Activated T-helper 1 cell treated with anti-CD3 and anti-CD28 coated beads, Interleukin-12 subunit alpha, Interleukin-12 subunit beta, Interleukin-2, Interleukin-4 antibody, amounts not matched to agents 30 ng/mL and 10 ng/mL and 1 ng/mL, durations not matched to agents 14 hours and 24 hours and 36 hours (primary cell): ENCODE measurements around the gene TXNRD2. TPM values are rescaled to one million over a fixed set of nuclear protein-coding genes. Genes with fewer than 3 reads are reported as not detected.
"Not testable (repeated sequence)": the region's sequence is repeated elsewhere in the genome, so short reads cannot be mapped to it uniquely, and the experiment has no call there.

Source experiments
- DNase-seq: peaks from one replicate; pipeline ENCODE4 v3.0.0; 2021; ENCODE audit warnings: low spot score
- H3K27ac Mint-ChIP-seq: one replicate; pipeline ENCODE4 v1.8.0; 2021; ENCODE audit warnings: mild to moderate bottlenecking, mixed read lengths
- H3K27me3 Mint-ChIP-seq: one replicate; pipeline ENCODE4 v1.8.0; 2022; ENCODE audit warnings: mild to moderate bottlenecking, moderate library complexity, mixed read lengths; ENCODE audit not compliant: insufficient read depth
- H3K36me3 Mint-ChIP-seq: one replicate; pipeline ENCODE4 v1.8.0; 2021; ENCODE audit warnings: low read depth, mixed read lengths
- H3K4me1 Mint-ChIP-seq: one replicate; pipeline ENCODE4 v1.8.0; 2021; ENCODE audit warnings: low read depth, mixed read lengths
- H3K4me3 Mint-ChIP-seq: one replicate; pipeline ENCODE4 v1.8.0; 2021; ENCODE audit warnings: mild to moderate bottlenecking, moderate library complexity, mixed read lengths
- H3K9me3 Mint-ChIP-seq: one replicate; pipeline ENCODE4 v1.8.0; 2021; ENCODE audit warnings: mixed read lengths
- intact Hi-C: fragments of 100-400 bp; cut with micrococcal nuclease; formaldehyde crosslinking; loops from one replicate; pipeline ENCODE4 v1.15.1; 2024
- total RNA-seq: library from RNA; stranded (reverse); gene quantifications from 2 replicates; pipeline ENCODE4 v1.2.3, GENCODE V29; 2022

The TXNRD2 gene
- total RNA-seq, 1 donor from 2014 or later, result 20.0 TPM

GRCh38 chr22:19884954-19885751, 56.5 kb downstream of the TXNRD2 start:
- Mint-ChIP-seq H3K4me3 (no peak overlapping the region), H3K9me3 (no peaks in the 10 kb centered on the region), H3K27ac (no peak overlapping the region), H3K27me3 (peaks cover 2% of the 10 kb centered on the region), H3K36me3 (no peaks in the 10 kb centered on the region), H3K4me1 (peaks cover 16% of the 10 kb centered on the region)
- intact Hi-C loops, result no loop called here
- no peak for DNase-seq

- Mint-ChIP-seq H3K27me3 (peaks cover 2% of the 10 kb centered on the region), H3K36me3 (no peaks in the 10 kb centered on the region), H3K4me1 (peaks cover 11% of the 10 kb centered on the region), H3K4me3 (no peak overlapping the region), H3K9me3 (no peaks in the 10 kb centered on the region), H3K27ac (no peak overlapping the region)
- DNase-seq, result no peak
- intact Hi-C loops, result no loop called here
Observed at GRCh38 chr22:19884161-19884953, 57.3 kb downstream of the TXNRD2 start.

- peaks cover 11% of the 10 kb centered on the region for H3K4me1 Mint-ChIP-seq
- H3K27ac Mint-ChIP-seq, intact Hi-C loops, H3K4me3 Mint-ChIP-seq, H3K9me3 Mint-ChIP-seq, DNase-seq, H3K36me3 Mint-ChIP-seq, H3K27me3 Mint-ChIP-seq: not testable (repeated sequence)
Observed at GRCh38 chr22:19883446-19883845, 58.2 kb downstream of the TXNRD2 start.

- Mint-ChIP-seq H3K36me3 (no peaks in the 10 kb centered on the region), H3K4me3 (no peak overlapping the region), H3K27me3 (peaks cover 2% of the 10 kb centered on the region), H3K4me1 (peaks cover 11% of the 10 kb centered on the region), H3K9me3 (no peaks in the 10 kb centered on the region), H3K27ac (no peak overlapping the region)
- no peak for DNase-seq
- intact Hi-C loops, result no loop called here
Observed at GRCh38 chr22:19882446-19883381, 58.9 kb downstream of the TXNRD2 start.

GRCh38 chr22:19880786-19881569, 60.6 kb downstream of the TXNRD2 start:
- Mint-ChIP-seq H3K9me3 (no peaks in the 10 kb centered on the region), H3K27ac (no peak overlapping the region), H3K27me3 (peaks cover 2% of the 10 kb centered on the region)

GRCh38 chr22:19879992-19880785, 61.4 kb downstream of the TXNRD2 start:
- Mint-ChIP-seq H3K27me3 (no peaks in the 10 kb centered on the region), H3K4me3 (no peak overlapping the region), H3K36me3 (no peaks in the 10 kb centered on the region), H3K4me1 (no peaks in the 10 kb centered on the region), H3K27ac (no peak overlapping the region), H3K9me3 (no peaks in the 10 kb centered on the region)
- intact Hi-C loops, result no loop called here
- no peak for DNase-seq

More at GRCh38 chr22:19880786-19881569, 60.6 kb downstream of the TXNRD2 start:
- Mint-ChIP-seq H3K4me3 (no peak overlapping the region), H3K4me1 (no peaks in the 10 kb centered on the region), H3K36me3 (no peaks in the 10 kb centered on the region)
- intact Hi-C loops, result no loop called here
- no peak for DNase-seq

- intact Hi-C loops, result no loop called here
- Mint-ChIP-seq H3K4me3 (no peak overlapping the region), H3K27ac (no peak overlapping the region), H3K9me3 (no peaks in the 10 kb centered on the region), H3K36me3 (no peaks in the 10 kb centered on the region), H3K27me3 (no peaks in the 10 kb centered on the region), H3K4me1 (no peaks in the 10 kb centered on the region)
- no peak for DNase-seq
Observed at GRCh38 chr22:19879643-19879991, 62.0 kb downstream of the TXNRD2 start.

GRCh38 chr22:19879246-19879570, 62.4 kb downstream of the TXNRD2 start:
- intact Hi-C loops, result no loop called here
- no peaks in the 10 kb centered on the region for H3K9me3 Mint-ChIP-seq
- DNase-seq, result no peak
- no peaks in the 10 kb centered on the region for H3K36me3 Mint-ChIP-seq
- H3K4me3 Mint-ChIP-seq, result no peak overlapping the region
- no peak overlapping the region for H3K27ac Mint-ChIP-seq
- H3K27me3 Mint-ChIP-seq, result no peaks in the 10 kb centered on the region
- no peaks in the 10 kb centered on the region for H3K4me1 Mint-ChIP-seq

GRCh38 chr22:19878461-19879245, 63.0 kb downstream of the TXNRD2 start:
- H3K9me3 Mint-ChIP-seq, result no peaks in the 10 kb centered on the region
- H3K4me1 Mint-ChIP-seq, result no peaks in the 10 kb centered on the region
- DNase-seq, result no peak
- no peak overlapping the region for H3K27ac Mint-ChIP-seq
- no peak overlapping the region for H3K4me3 Mint-ChIP-seq
- no peaks in the 10 kb centered on the region for H3K27me3 Mint-ChIP-seq
- H3K36me3 Mint-ChIP-seq, result no peaks in the 10 kb centered on the region
- intact Hi-C loops, result no loop called here

GRCh38 chr22:19877626-19878339, 63.8 kb downstream of the TXNRD2 start:
- Mint-ChIP-seq H3K27ac (no peak overlapping the region), H3K36me3 (no peaks in the 10 kb centered on the region), H3K27me3 (no peaks in the 10 kb centered on the region), H3K9me3 (no peaks in the 10 kb centered on the region), H3K4me1 (no peaks in the 10 kb centered on the region), H3K4me3 (no peak overlapping the region)
- intact Hi-C loops, result no loop called here
- no peak for DNase-seq
